H1 (cell line): ENCODE measurements around the gene MYH13. TPM values are rescaled to one million over a fixed set of nuclear protein-coding genes. Genes with fewer than 3 reads are reported as not detected.

Experiments
- BACH1 ChIP-seq: IDR thresholded peaks from 2 replicates; pipeline ENCODE4 v1.6.1; 2012; ENCODE audit warnings: low read length, improper control_type of control experiment
- CHD1 ChIP-seq: IDR thresholded peaks from 2 replicates; pipeline ENCODE4 v1.6.1; 2012; ENCODE audit warnings: low read depth, low read length, improper control_type of control experiment
- CHD7 ChIP-seq: fragments of 300-600 bp; sonication (generic); IDR thresholded peaks from 2 replicates; pipeline ENCODE4 v1.7.1; 2012; ENCODE audit warnings: low read length, moderate library complexity, mild to moderate bottlenecking, inconsistent platforms; ENCODE audit not compliant: insufficient replicate concordance
- TAF7 ChIP-seq: optimal IDR thresholded peaks from 2 replicates; pipeline ENCODE3; 2011; ENCODE audit warnings: low read depth, mild to moderate bottlenecking, inconsistent platforms, low read length, moderate library complexity, borderline replicate concordance
- polyA plus RNA-seq, 7 experiments: library from polyadenylated mRNA; depleted of rRNA in 3 of 7; stranded (reverse) in 5 of 7; unstranded in 2 of 7; fragments of >200 nt in 5 of 7; fragments of 200-250 nt in 2 of 7; gene quantifications; 1 replicate in 5 of 7; 2 replicates in 1 of 7; 4 replicates in 1 of 7; pipeline versions ENCODE4 v1.2.1 to v1.2.3, GENCODE V29; 2011 to 2013; ENCODE audit warnings: missing spikeins in 2 of 7, mixed read lengths in 2 of 7
- total RNA-seq: library from RNA; stranded (reverse); fragmentation: NEBNext Ultra II Directional; extraction: Animal tissue kit (Norgen Biotek cat#: 25700); gene quantifications from 2 replicates; pipeline ENCODE4 v1.2.1, GENCODE V29; 2021

The MYH13 gene
- total and polyA plus RNA-seq, 2 of the 8 experiments (the other 6 are each of a cell fraction or from before 2014, with no cell fraction given), result not detected

GRCh38 chr17:10337136-10337535 is 35.7 kb downstream of the MYH13 start (continued):
- TF ChIP-seq CHD7 (no peak), CHD1 (no peak), BACH1 (no peak), TAF7 (no peak)
